SK-N-SH (cell line): ENCODE data around the gene CDK4. TPM values are rescaled to one million over a fixed set of nuclear protein-coding genes. Genes with fewer than 3 reads are reported as not detected.

Experiments
- CTCF ChIA-PET: fragments of 300-600, 350-600 bp; formaldehyde crosslinking; extraction: SDS; loops from one replicate; lab custom pipeline; 2021; lab: Yijun Ruan, JAX
- POLR2A ChIA-PET: fragments of 350-600 bp; sonication (Branson Sonifier 250); formaldehyde crosslinking; extraction: SDS; loops from one replicate; lab custom pipeline; 2020; ENCODE audit warnings: antibody characterized with exemption, inconsistent platforms; lab: Yijun Ruan, JAX
- DNase-seq: peaks from one replicate; pipeline ENCODE4 v3.0.0; 2012
- H2AFZ ChIP-seq: fragments of 200-600 bp; sonication (generic); 2 replicates; pipeline ENCODE4 v1.8.1; 2016; ENCODE audit warnings: antibody characterized with exemption, mild to moderate bottlenecking, low read depth
- H3F3A ChIP-seq: fragments of 200-600 bp; sonication (generic); replicated peaks from 2 replicates; pipeline ENCODE3; 2016; ENCODE audit warnings: antibody characterized with exemption, mild to moderate bottlenecking; ENCODE audit not compliant: insufficient read depth
- H3K27ac ChIP-seq, 2 experiments: fragments of 200-500 bp in 1 of 2; fragments of 200-600 bp in 1 of 2; sonication (Bioruptor generic) in 1 of 2; sonication (generic), shearing (Covaris generic) in 1 of 2; 2 replicates each; pipeline versions ENCODE4 v1.5.1 to v1.6.1; 2014 to 2016; ENCODE audit warnings: low read depth in 2 of 2, inconsistent platforms in 1 of 2, low read length in 1 of 2, mild to moderate bottlenecking in 1 of 2, mixed read lengths in 1 of 2
- H3K27me3 ChIP-seq: fragments of 200-600 bp; sonication (generic), shearing (Covaris generic); 2 replicates; pipeline ENCODE4 v1.6.1; 2016; ENCODE audit warnings: mixed run types; ENCODE audit not compliant: insufficient read depth
- H3K36me3 ChIP-seq, 2 experiments: fragments of 200-500 bp in 1 of 2; fragments of 200-600 bp in 1 of 2; sonication (Bioruptor generic) in 1 of 2; sonication (generic) in 1 of 2; replicated peaks in 1 of 2; 2 replicates each; pipeline versions ENCODE3 to v1.5.1; 2014 to 2016; ENCODE audit warnings: low read length in 1 of 2, mild to moderate bottlenecking in 1 of 2; ENCODE audit not compliant: insufficient read depth in 2 of 2, control insufficient read depth in 1 of 2
- H3K4me1 ChIP-seq, 2 experiments: fragments of 200-500 bp in 1 of 2; fragments of 200-600 bp in 1 of 2; sonication (Bioruptor generic) in 1 of 2; sonication (generic), shearing (Covaris generic) in 1 of 2; 2 replicates each; pipeline versions ENCODE4 v1.5.1 to v1.6.1; 2014 to 2016; ENCODE audit warnings: low read depth in 1 of 2, low read length in 1 of 2, mixed run types in 1 of 2; ENCODE audit not compliant: insufficient read depth in 2 of 2, control insufficient read depth in 1 of 2
- H3K4me2 ChIP-seq: fragments of 200-600 bp; sonication (generic), shearing (Covaris generic); 2 replicates; pipeline ENCODE4 v1.6.1; 2017; ENCODE audit warnings: mixed run types
- H3K4me3 ChIP-seq, 2 experiments: fragments of 200-500 bp in 1 of 2; fragments of 200-600 bp in 1 of 2; sonication (Bioruptor generic) in 1 of 2; sonication (generic), shearing (Covaris generic) in 1 of 2; 2 replicates each; pipeline versions ENCODE4 v1.5.1 to v1.8.1; 2014 to 2016; ENCODE audit warnings: low read depth in 2 of 2, inconsistent platforms in 1 of 2, low read length in 1 of 2, mild to moderate bottlenecking in 1 of 2, mixed read lengths in 1 of 2, moderate library complexity in 1 of 2
- H3K79me2 ChIP-seq: fragments of 200-600 bp; sonication (generic); 2 replicates; pipeline ENCODE4 v1.8.1; 2017; ENCODE audit warnings: mild to moderate bottlenecking; ENCODE audit not compliant: insufficient read depth
- H3K9ac ChIP-seq: fragments of 200-600 bp; sonication (generic); 2 replicates; pipeline ENCODE4 v1.6.1; 2017; ENCODE audit warnings: mixed run types
- H3K9me2 ChIP-seq: fragments of 200-600 bp; sonication (generic); 2 replicates; pipeline ENCODE4 v1.6.1; 2017; ENCODE audit warnings: mixed run types
- H3K9me3 ChIP-seq: fragments of 200-600 bp; sonication (generic); 2 replicates; pipeline ENCODE4 v1.6.1; 2017; ENCODE audit warnings: mixed run types, mild to moderate bottlenecking, moderate library complexity
- H4K20me1 ChIP-seq: fragments of 200-600 bp; sonication (generic); 2 replicates; pipeline ENCODE4 v1.6.1; 2017; ENCODE audit warnings: mild to moderate bottlenecking, mixed run types; ENCODE audit not compliant: insufficient read depth
- ELF1 ChIP-seq: IDR thresholded peaks from 2 replicates; pipeline ENCODE4 v1.4.0; 2012
- FOSL2 ChIP-seq: IDR thresholded peaks from 2 replicates; pipeline ENCODE4 v1.4.0; 2012; ENCODE audit warnings: low read depth, mild to moderate bottlenecking, moderate library complexity, borderline replicate concordance
- FOXJ3 ChIP-seq: sonication (generic); formaldehyde crosslinking; IDR thresholded peaks from 2 replicates; pipeline ENCODE4 v1.5.1; 2020; ENCODE audit warnings: mild to moderate bottlenecking, missing genetic modification reagents
- FOXM1 ChIP-seq: IDR thresholded peaks from 2 replicates; pipeline ENCODE4 v1.4.0; 2012; ENCODE audit warnings: low read depth, mild to moderate bottlenecking
- GABPA ChIP-seq: IDR thresholded peaks from 2 replicates; pipeline ENCODE4 v1.4.0; 2012; ENCODE audit warnings: low read depth, mild to moderate bottlenecking
- GATA2 ChIP-seq: sonication (generic); formaldehyde crosslinking; IDR thresholded peaks from 2 replicates; pipeline ENCODE4 v1.5.0; 2020; ENCODE audit warnings: mild to moderate bottlenecking, missing genetic modification reagents
- JUND ChIP-seq: IDR thresholded peaks from 2 replicates; pipeline ENCODE4 v1.4.0; 2012
- MEF2A ChIP-seq: IDR thresholded peaks from 2 replicates; pipeline ENCODE4 v1.4.0; 2012; ENCODE audit warnings: low read depth, borderline replicate concordance
- NFIC ChIP-seq: IDR thresholded peaks from 2 replicates; pipeline ENCODE4 v1.4.0; 2012; ENCODE audit warnings: borderline replicate concordance
- PBX3 ChIP-seq: IDR thresholded peaks from 2 replicates; pipeline ENCODE4; 2012
- POLR2AphosphoS5 ChIP-seq: IDR thresholded peaks from 2 replicates; pipeline ENCODE4 v1.6.1; 2012; ENCODE audit warnings: low read depth, low read length
- SIN3A ChIP-seq: IDR thresholded peaks from 2 replicates; pipeline ENCODE4 v1.6.1; 2012; ENCODE audit warnings: low read depth, mild to moderate bottlenecking, low read length, moderate library complexity, borderline replicate concordance
- TCF12 ChIP-seq: IDR thresholded peaks from 2 replicates; pipeline ENCODE4 v1.4.0; 2012
- TEAD4 ChIP-seq: IDR thresholded peaks from 2 replicates; pipeline ENCODE4 v1.4.0; 2012; ENCODE audit warnings: mild to moderate bottlenecking, borderline replicate concordance; ENCODE audit not compliant: insufficient read depth
- YY1 ChIP-seq: IDR thresholded peaks from 2 replicates; pipeline ENCODE4 v1.4.0; 2012; ENCODE audit warnings: low read depth, mild to moderate bottlenecking
- WGBS: methylation state at CpG from one replicate; pipeline ENCODE4 v1.1.6; 2017; ENCODE audit warnings: low lambda C conversion rate; 5-methylcytosine and 5-hydroxymethylcytosine counted together
- polyA plus RNA-seq, 3 experiments: library from polyadenylated mRNA; depleted of rRNA; stranded (reverse); fragments of >200 nt; gene quantifications; 2 replicates each; pipeline ENCODE4 v1.2.3, GENCODE V29; 2012
- TF ChIP-seq, protein P1 (sequence below): fragments of 200-600 bp; sonication (generic); IDR thresholded peaks from 2 replicates; pipeline ENCODE4 v1.6.1; 2017; ENCODE audit warnings: antibody characterized with exemption, mild to moderate bottlenecking, moderate library complexity
- TF ChIP-seq, protein P2 (sequence below): fragments of 150-350 bp; IDR thresholded peaks from 2 replicates; pipeline ENCODE4 v1.6.1; 2016; ENCODE audit warnings: mild to moderate bottlenecking, low read depth, low read length
- TF ChIP-seq, protein P3 (sequence below): fragments of 150-350 bp; IDR thresholded peaks from 2 replicates; pipeline ENCODE4 v1.6.1; 2017; ENCODE audit warnings: antibody characterized with exemption, low read length, low read depth, borderline replicate concordance
- TF ChIP-seq, protein P4 (sequence below): IDR thresholded peaks from 2 replicates; pipeline ENCODE4 v1.4.0; 2012; ENCODE audit warnings: low read depth, borderline replicate concordance

Gene CDK4
- polyA plus RNA-seq, 1 of the 3 experiments (the other 2 are of a cell fraction): 324 TPM

GRCh38 chr12:57780284-57780897 lies 28.3 kb upstream of the CDK4 start:
- no peaks in the 10 kb centered on the region for H3K9me3 ChIP-seq
- peaks cover 0 to 5% of the 10 kb centered on the region in 2 experiments; a peak in 1 of 4 replicates for H3K4me1 ChIP-seq
- no peak overlapping the region for H2AFZ ChIP-seq
- H3K9me2 ChIP-seq: no peaks in the 10 kb centered on the region
- H3K36me3 ChIP-seq: peaks cover 7 to 14% of the 10 kb centered on the region in 2 experiments
- no peak for DNase-seq
- no peak overlapping the region for H3K4me3 ChIP-seq
- peaks cover 18% of the 10 kb centered on the region for H3F3A ChIP-seq
- ChIA-PET CTCF (no interaction called here), POLR2A (no interaction called here)
- no peak overlapping the region for H3K9ac ChIP-seq
- no peak overlapping the region for H3K4me2 ChIP-seq
- 93% methylated on average over 4 of the region's 4 CpGs for WGBS
- H3K79me2 ChIP-seq: peaks cover 21% of the 10 kb centered on the region
- no peaks in the 10 kb centered on the region for H3K27me3 ChIP-seq
- TF ChIP-seq, protein P1, sequence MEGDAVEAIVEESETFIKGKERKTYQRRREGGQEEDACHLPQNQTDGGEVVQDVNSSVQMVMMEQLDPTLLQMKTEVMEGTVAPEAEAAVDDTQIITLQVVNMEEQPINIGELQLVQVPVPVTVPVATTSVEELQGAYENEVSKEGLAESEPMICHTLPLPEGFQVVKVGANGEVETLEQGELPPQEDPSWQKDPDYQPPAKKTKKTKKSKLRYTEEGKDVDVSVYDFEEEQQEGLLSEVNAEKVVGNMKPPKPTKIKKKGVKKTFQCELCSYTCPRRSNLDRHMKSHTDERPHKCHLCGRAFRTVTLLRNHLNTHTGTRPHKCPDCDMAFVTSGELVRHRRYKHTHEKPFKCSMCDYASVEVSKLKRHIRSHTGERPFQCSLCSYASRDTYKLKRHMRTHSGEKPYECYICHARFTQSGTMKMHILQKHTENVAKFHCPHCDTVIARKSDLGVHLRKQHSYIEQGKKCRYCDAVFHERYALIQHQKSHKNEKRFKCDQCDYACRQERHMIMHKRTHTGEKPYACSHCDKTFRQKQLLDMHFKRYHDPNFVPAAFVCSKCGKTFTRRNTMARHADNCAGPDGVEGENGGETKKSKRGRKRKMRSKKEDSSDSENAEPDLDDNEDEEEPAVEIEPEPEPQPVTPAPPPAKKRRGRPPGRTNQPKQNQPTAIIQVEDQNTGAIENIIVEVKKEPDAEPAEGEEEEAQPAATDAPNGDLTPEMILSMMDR: no peak
- TF ChIP-seq GABPA (no peak), MEF2A (no peak), SIN3A (no peak)
- TF ChIP-seq, protein P2, sequence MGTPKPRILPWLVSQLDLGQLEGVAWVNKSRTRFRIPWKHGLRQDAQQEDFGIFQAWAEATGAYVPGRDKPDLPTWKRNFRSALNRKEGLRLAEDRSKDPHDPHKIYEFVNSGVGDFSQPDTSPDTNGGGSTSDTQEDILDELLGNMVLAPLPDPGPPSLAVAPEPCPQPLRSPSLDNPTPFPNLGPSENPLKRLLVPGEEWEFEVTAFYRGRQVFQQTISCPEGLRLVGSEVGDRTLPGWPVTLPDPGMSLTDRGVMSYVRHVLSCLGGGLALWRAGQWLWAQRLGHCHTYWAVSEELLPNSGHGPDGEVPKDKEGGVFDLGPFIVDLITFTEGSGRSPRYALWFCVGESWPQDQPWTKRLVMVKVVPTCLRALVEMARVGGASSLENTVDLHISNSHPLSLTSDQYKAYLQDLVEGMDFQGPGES: no peak
- no peaks in the 10 kb centered on the region for H4K20me1 ChIP-seq
- H3K27ac ChIP-seq: no peak overlapping the region

- no peaks in the 10 kb centered on the region for H4K20me1 ChIP-seq
- peaks cover 19% of the 10 kb centered on the region for H3K79me2 ChIP-seq
- H3K9me3 ChIP-seq: no peaks in the 10 kb centered on the region
- ChIA-PET POLR2A (no interaction called here), CTCF (interaction anchor here (1.0 kb wide), 1 partner anchor 129 kb away, joined by 3 read pairs; no protein-coding TSS in a partner anchor)
- peaks cover 0 to 5% of the 10 kb centered on the region in 2 experiments; a peak in 1 of 4 replicates for H3K4me1 ChIP-seq
- WGBS: 81% methylated on average over 1 of the region's 1 CpG
- no peak overlapping the region for H3K4me2 ChIP-seq
- peaks cover 18% of the 10 kb centered on the region for H3F3A ChIP-seq
- H3K4me3 ChIP-seq: no peak overlapping the region
- H3K27me3 ChIP-seq: no peaks in the 10 kb centered on the region
- DNase-seq: no peak
- TF ChIP-seq FOXJ3 (CRISPR knock-in tag): no peak
- no peak for TF ChIP-seq YY1
- TF ChIP-seq FOSL2: no peak
- TF ChIP-seq, protein P3, sequence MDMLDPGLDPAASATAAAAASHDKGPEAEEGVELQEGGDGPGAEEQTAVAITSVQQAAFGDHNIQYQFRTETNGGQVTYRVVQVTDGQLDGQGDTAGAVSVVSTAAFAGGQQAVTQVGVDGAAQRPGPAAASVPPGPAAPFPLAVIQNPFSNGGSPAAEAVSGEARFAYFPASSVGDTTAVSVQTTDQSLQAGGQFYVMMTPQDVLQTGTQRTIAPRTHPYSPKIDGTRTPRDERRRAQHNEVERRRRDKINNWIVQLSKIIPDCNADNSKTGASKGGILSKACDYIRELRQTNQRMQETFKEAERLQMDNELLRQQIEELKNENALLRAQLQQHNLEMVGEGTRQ: no peak
- TF ChIP-seq TCF12: no peak
- no peak for TF ChIP-seq FOXM1
- TF ChIP-seq TEAD4: no peak
- TF ChIP-seq POLR2AphosphoS5: no peak
- no peak for TF ChIP-seq NFIC
- no peak for TF ChIP-seq JUND
- TF ChIP-seq ELF1: no peak
- TF ChIP-seq, protein P4, sequence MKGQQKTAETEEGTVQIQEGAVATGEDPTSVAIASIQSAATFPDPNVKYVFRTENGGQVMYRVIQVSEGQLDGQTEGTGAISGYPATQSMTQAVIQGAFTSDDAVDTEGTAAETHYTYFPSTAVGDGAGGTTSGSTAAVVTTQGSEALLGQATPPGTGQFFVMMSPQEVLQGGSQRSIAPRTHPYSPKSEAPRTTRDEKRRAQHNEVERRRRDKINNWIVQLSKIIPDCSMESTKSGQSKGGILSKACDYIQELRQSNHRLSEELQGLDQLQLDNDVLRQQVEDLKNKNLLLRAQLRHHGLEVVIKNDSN: no peak
- no peak for TF ChIP-seq GATA2
- TF ChIP-seq PBX3: no peak
- H3K9ac ChIP-seq: no peak overlapping the region
- H2AFZ ChIP-seq: no peak overlapping the region
- H3K36me3 ChIP-seq: peaks cover 7 to 12% of the 10 kb centered on the region in 2 experiments
- H3K27ac ChIP-seq: no peak overlapping the region
- no peaks in the 10 kb centered on the region for H3K9me2 ChIP-seq
These were observed 27.6 kb upstream of the CDK4 start for GRCh38 chr12:57779736-57780135.
